Testis (tissue), 3 donors: Measurements from ENCODE around the gene DFFB. TPM values are rescaled to one million over a fixed set of nuclear protein-coding genes. Genes with fewer than 3 reads are reported as not detected.

Experiments used
- DNase-seq: peaks from one replicate; pipeline ENCODE4 v3.0.0-alpha.2; 2019
- H3K27ac ChIP-seq, 2 donors: fragments of 200-600 bp; sonication (generic); one replicate each; pipeline ENCODE4 v1.5.1; 2019
- H3K27me3 ChIP-seq: fragments of 200-600 bp; sonication (generic); one replicate; pipeline ENCODE4 v1.5.1; 2019
- H3K36me3 ChIP-seq: fragments of 200-600 bp; sonication (generic); one replicate; pipeline ENCODE4 v1.5.1; 2017; ENCODE audit warnings: low read depth; ENCODE audit errors: missing control alignments
- H3K4me1 ChIP-seq: fragments of 200-600 bp; sonication (generic); one replicate; pipeline ENCODE4 v1.5.1; 2019
- H3K4me3 ChIP-seq, 2 donors: fragments of 200-600 bp; sonication (generic); one replicate each; pipeline ENCODE4 v1.5.1; 2017 to 2019
- H3K9me3 ChIP-seq: fragments of 200-600 bp; sonication (generic); one replicate; pipeline ENCODE4 v1.5.1; 2017
- CTCF ChIP-seq, 3 experiments: fragments of 450-650 bp in 2 of 3; fragments of 200-600 bp in 1 of 3; sonication (generic) in 1 of 3; IDR thresholded peaks; one replicate each; pipeline ENCODE4 v1.5.1; 2016 to 2019; ENCODE audit warnings: antibody characterized with exemption in 3 of 3, mild to moderate bottlenecking in 2 of 3, moderate library complexity in 1 of 3
- POLR2A ChIP-seq: fragments of 450-650 bp; IDR thresholded peaks from one replicate; pipeline ENCODE4 v1.6.1; 2017; ENCODE audit warnings: antibody characterized with exemption, mild to moderate bottlenecking, moderate library complexity
- WGBS, 2 donors: methylation state at CpG; one replicate each; pipeline ENCODE4 v1.1.5; 2018; 5-methylcytosine and 5-hydroxymethylcytosine counted together
- intact Hi-C: fragments of 100-400 bp; cut with DNase I; formaldehyde crosslinking; loops from one replicate; pipeline ENCODE4 v1.15.1; 2023; ENCODE audit warnings: low total_unique reads
- polyA plus RNA-seq: library from polyadenylated mRNA; stranded (reverse); fragments of 350-450 nt; fragmentation: Illumina TruSeq; extraction: RNeasy Lipid Tissue Mini Kit (QIAGEN cat#74804); gene quantifications from one replicate; pipeline ENCODE4 v1.2.3, GENCODE V29; 2014; ENCODE audit warnings: low read depth, low replicate concordance; ENCODE audit not compliant: insufficient read depth
- total RNA-seq, 2 donors: library from RNA; depleted of rRNA; stranded (reverse); fragments of >200 nt; gene quantifications; one replicate each; pipeline ENCODE4 v1.2.3, GENCODE V29; 2016

Gene DFFB
- total and polyA plus RNA-seq, 3 donors from 2014 or later, result 3.4 to 8.4 (median 6.9) TPM

- Histone ChIP-seq H3K27ac (no peak overlapping the region), H3K36me3 (no peaks in the 10 kb centered on the region), H3K4me1 (no peaks in the 10 kb centered on the region), H3K9me3 (no peaks in the 10 kb centered on the region), H3K27me3 (no peaks in the 10 kb centered on the region), H3K4me3 (no peak overlapping the region)
- intact Hi-C loops, result no loop called here
- TF ChIP-seq POLR2A (no peak), CTCF (IDR thresholded peaks at IDR 0.05) (no peak)
- 87 to 99% methylated on average over 1 to 2 of the region's 2 CpGs for WGBS, 2 donors
- DNase-seq, result no peak
Observed at GRCh38 chr1:3814065-3814464, 43.2 kb upstream of the DFFB start.

GRCh38 chr1:3814771-3815561 is 42.3 kb upstream of the DFFB start:
- no peaks in the 10 kb centered on the region for H3K36me3 ChIP-seq

GRCh38 chr1:3816331-3817137 is 40.7 kb upstream of the DFFB start:
- TF ChIP-seq POLR2A (no peak), CTCF (IDR thresholded peaks at IDR 0.05) (no peak)
- H3K27ac ChIP-seq, result no peak overlapping the region
- no peaks in the 10 kb centered on the region for H3K9me3 ChIP-seq
- intact Hi-C loops, result no loop called here
- WGBS, 2 donors, result 92 to 93% methylated on average over 35 to 38 of the region's 38 CpGs
- DNase-seq, result no peak
- no peak overlapping the region for H3K4me3 ChIP-seq
- H3K4me1 ChIP-seq, result no peaks in the 10 kb centered on the region
- H3K36me3 ChIP-seq, result no peaks in the 10 kb centered on the region
- H3K27me3 ChIP-seq, result no peaks in the 10 kb centered on the region

More at GRCh38 chr1:3814771-3815561, 42.3 kb upstream of the DFFB start:
- no peaks in the 10 kb centered on the region for H3K4me1 ChIP-seq
- intact Hi-C loops, result no loop called here
- H3K9me3 ChIP-seq, result no peaks in the 10 kb centered on the region
- H3K4me3 ChIP-seq, result no peak overlapping the region
- no peak for TF ChIP-seq POLR2A
- TF ChIP-seq CTCF (IDR thresholded peaks at IDR 0.05), result no peak
- no peaks in the 10 kb centered on the region for H3K27me3 ChIP-seq
- H3K27ac ChIP-seq, result no peak overlapping the region
- WGBS, 2 donors, result 92% methylated on average over 39 to 42 of the region's 42 CpGs
- DNase-seq, result no peak

- Histone ChIP-seq H3K9me3 (no peaks in the 10 kb centered on the region), H3K4me3 (no peak overlapping the region), H3K27ac (no peak overlapping the region), H3K4me1 (no peaks in the 10 kb centered on the region), H3K36me3 (no peaks in the 10 kb centered on the region), H3K27me3 (no peaks in the 10 kb centered on the region)
- DNase-seq, result no peak
- WGBS, 2 donors, result 93 to 95% methylated on average over 17 of the region's 17 CpGs
- TF ChIP-seq CTCF (IDR thresholded peaks at IDR 0.05) (no peak), POLR2A (no peak)
- intact Hi-C loops, result no loop called here
Observed at GRCh38 chr1:3817138-3817740, 40.0 kb upstream of the DFFB start.
